ENCODE results near the gene ZG16B. TPM values are rescaled to one million over a fixed set of nuclear protein-coding genes. Genes with fewer than 3 reads are reported as not detected.

Gene ZG16B
- total and polyA plus RNA-seq, 2 donors (not counting 1 experiment from before 2014, with no cell fraction given): not detected

- Histone ChIP-seq H3K79me2 (ENCODE audit: control insufficient read depth, insufficient read depth, low read length) (no peaks in the 10 kb centered on the region), H4K20me1 (ENCODE audit: control insufficient read depth, insufficient read depth, low read length, poor library complexity, severe bottlenecking) (no peaks in the 10 kb centered on the region), H3K9me3 (ENCODE audit: control extremely low read depth in 1 of 3, control insufficient read depth in 2 of 3, insufficient read depth in 1 of 3, low read length in 2 of 3) (peaks cover 0 to 8% (median 2%) of the 10 kb centered on the region in 3 donors), H3K27me3 (replicated peaks in 1 of 4; ENCODE audit: control extremely low read depth in 1 of 4, control insufficient read depth in 3 of 4, insufficient read depth in 4 of 4, low read length in 3 of 4) (peaks cover 0 to 21% (median 8%) of the 10 kb centered on the region in 4 experiments), H3K4me1 (ENCODE audit: control insufficient read depth in 2 of 2, insufficient read depth in 2 of 2, low read length in 2 of 2) (no peaks in the 10 kb centered on the region), H2AFZ (ENCODE audit: insufficient read depth, low read depth, low read length, poor library complexity, severe bottlenecking) (no peak overlapping the region), H3K27ac (ENCODE audit: low read length in 2 of 2) (no peak overlapping the region), H3K9ac (ENCODE audit: low read length) (no peak overlapping the region), H3K4me2 (replicated peaks; ENCODE audit: low read depth, low read length, poor library complexity, severe bottlenecking) (no peak overlapping the region), H3K36me3 (replicated peaks in 1 of 2; ENCODE audit: control extremely low read depth in 1 of 2, control insufficient read depth in 1 of 2, extremely low read depth in 1 of 2, insufficient read depth in 2 of 2, low read length in 1 of 2) (no peaks in the 10 kb centered on the region), H3K4me3 (ENCODE audit: control extremely low read depth in 1 of 5, extremely low read depth in 1 of 5, insufficient read depth in 1 of 5, low read depth in 2 of 5, low read length in 4 of 5) (no peak overlapping the region)
- H3K4me1 Mint-ChIP-seq: no peaks in the 10 kb centered on the region
- no CpG with 5 or more reads among the region's 3 CpGs for WGBS (ENCODE audit: insufficient coverage)
- no peak overlapping the region for H3K4me3 Mint-ChIP-seq
- TF ChIP-seq CTCF (IDR thresholded peaks at IDR 0.05) (no peak), EZH2 (IDR thresholded peaks at IDR 0.05; ENCODE audit: borderline replicate concordance, insufficient read depth, low read depth, low read length, poor library complexity, severe bottlenecking) (no peak)
- ChIA-PET POLR2A (no interaction called here), CTCF (no interaction called here)
- H3K27me3 Mint-ChIP-seq: peaks cover 52% of the 10 kb centered on the region
- DNase-seq (no peak), ATAC-seq (ENCODE audit: low read depth) (no peak)
- peaks cover 5% of the 10 kb centered on the region for H3K9me3 Mint-ChIP-seq (ENCODE audit: insufficient read depth)
- intact Hi-C loops (cut with micrococcal nuclease): no loop called here
- H3K27ac Mint-ChIP-seq: no peak overlapping the region
These were observed 20.8 kb upstream of the ZG16B start for GRCh38 chr16:2809149-2809760.

- H3K4me3 Mint-ChIP-seq: no peak overlapping the region
- TF ChIP-seq EZH2 (IDR thresholded peaks at IDR 0.05; ENCODE audit: borderline replicate concordance, insufficient read depth, low read depth, low read length, poor library complexity, severe bottlenecking): no peak
- no peak for TF ChIP-seq CTCF (IDR thresholded peaks at IDR 0.05)
- no peaks in the 10 kb centered on the region for H3K79me2 ChIP-seq (ENCODE audit: control insufficient read depth, insufficient read depth, low read length)
- no peak overlapping the region for H2AFZ ChIP-seq (ENCODE audit: insufficient read depth, low read depth, low read length, poor library complexity, severe bottlenecking)
- no peaks in the 10 kb centered on the region for H3K4me1 ChIP-seq (ENCODE audit: control insufficient read depth in 2 of 2, insufficient read depth in 2 of 2, low read length in 2 of 2)
- H4K20me1 ChIP-seq (ENCODE audit: control insufficient read depth, insufficient read depth, low read length, poor library complexity, severe bottlenecking): no peaks in the 10 kb centered on the region
- no peaks in the 10 kb centered on the region for H3K36me3 ChIP-seq (replicated peaks in 1 of 2; ENCODE audit: control extremely low read depth in 1 of 2, control insufficient read depth in 1 of 2, extremely low read depth in 1 of 2, insufficient read depth in 2 of 2, low read length in 1 of 2)
- ChIA-PET CTCF (interaction anchor here (0.7 to 1.5 kb wide), 2 partner anchors 13 to 1517 kb away, joined by 3 to 5 read pairs; no protein-coding TSS in a partner anchor), POLR2A (no interaction called here)
- H3K9me3 Mint-ChIP-seq (ENCODE audit: insufficient read depth): peaks cover 5% of the 10 kb centered on the region
- no peak for DNase-seq
- H3K9me3 ChIP-seq (ENCODE audit: control extremely low read depth in 1 of 3, control insufficient read depth in 2 of 3, insufficient read depth in 1 of 3, low read length in 2 of 3): no peaks in the 10 kb centered on the region
- no peak overlapping the region for H3K27ac ChIP-seq (ENCODE audit: low read length in 2 of 2)
- H3K27me3 ChIP-seq (replicated peaks in 1 of 4; ENCODE audit: control extremely low read depth in 1 of 4, control insufficient read depth in 3 of 4, insufficient read depth in 4 of 4, low read length in 3 of 4): peaks cover 0 to 14% (median 2%) of the 10 kb centered on the region in 4 experiments
- no peak overlapping the region for H3K4me2 ChIP-seq (replicated peaks; ENCODE audit: low read depth, low read length, poor library complexity, severe bottlenecking)
- ATAC-seq (ENCODE audit: low read depth): no peak
- no peak overlapping the region for H3K27ac Mint-ChIP-seq
- 75% methylated on average over 6 of the region's 6 CpGs for WGBS (ENCODE audit: insufficient coverage)
- no peak overlapping the region for H3K4me3 ChIP-seq (ENCODE audit: control extremely low read depth in 1 of 5, extremely low read depth in 1 of 5, insufficient read depth in 1 of 5, low read depth in 2 of 5, low read length in 4 of 5)
- intact Hi-C loops (cut with micrococcal nuclease): no loop called here
- peaks cover 46% of the 10 kb centered on the region for H3K27me3 Mint-ChIP-seq
- no peak overlapping the region for H3K9ac ChIP-seq (ENCODE audit: low read length)
- no peaks in the 10 kb centered on the region for H3K4me1 Mint-ChIP-seq
These were observed 19.5 kb upstream of the ZG16B start for GRCh38 chr16:2810651-2811050.
